ENCODE measurements around the gene LSS.

The LSS gene

GRCh38 chr21:46168238-46168637 is 60.3 kb downstream of the LSS start:
- FAIRE-seq = no peak

DNA sequence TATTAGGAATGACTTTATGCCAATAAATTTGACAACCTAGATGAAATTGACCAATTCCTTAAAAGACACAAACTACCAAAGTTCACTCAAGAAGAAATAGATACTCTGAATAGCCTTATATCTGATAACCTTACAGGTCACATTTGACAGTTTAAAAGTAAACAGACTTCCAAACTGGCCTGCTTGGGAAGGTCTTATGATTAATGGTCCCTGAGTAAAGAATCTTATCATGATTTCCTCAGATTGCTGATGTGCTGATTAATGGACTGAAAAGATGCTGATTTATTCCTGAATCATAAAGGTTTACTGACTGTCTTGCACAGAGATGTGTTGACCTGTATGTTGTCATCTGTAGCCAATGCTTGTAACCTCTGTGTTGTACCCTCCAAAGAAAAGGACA is 63.5 kb downstream of the LSS start:
- FAIRE-seq = no peak

DNA sequence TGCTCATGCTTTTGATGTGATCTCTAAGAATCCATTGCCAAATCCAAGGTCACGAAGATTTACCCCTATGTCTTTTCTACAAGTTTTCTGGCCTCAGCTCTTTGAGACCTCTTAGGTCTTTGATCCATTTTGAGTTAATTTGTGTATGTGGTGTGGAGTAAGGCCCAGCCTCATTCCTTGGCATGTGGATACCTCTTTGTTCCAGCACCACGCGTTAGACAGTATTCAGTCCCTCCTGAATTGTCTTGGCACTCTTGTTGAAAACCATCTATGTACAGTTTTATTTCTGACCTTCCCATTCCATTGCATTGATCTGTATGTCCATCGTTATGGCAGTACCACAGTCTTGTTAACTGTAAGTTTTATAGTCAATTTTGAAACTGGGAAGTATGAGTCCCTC is 65.2 kb downstream of the LSS start:
- FAIRE-seq = no peak

DNA sequence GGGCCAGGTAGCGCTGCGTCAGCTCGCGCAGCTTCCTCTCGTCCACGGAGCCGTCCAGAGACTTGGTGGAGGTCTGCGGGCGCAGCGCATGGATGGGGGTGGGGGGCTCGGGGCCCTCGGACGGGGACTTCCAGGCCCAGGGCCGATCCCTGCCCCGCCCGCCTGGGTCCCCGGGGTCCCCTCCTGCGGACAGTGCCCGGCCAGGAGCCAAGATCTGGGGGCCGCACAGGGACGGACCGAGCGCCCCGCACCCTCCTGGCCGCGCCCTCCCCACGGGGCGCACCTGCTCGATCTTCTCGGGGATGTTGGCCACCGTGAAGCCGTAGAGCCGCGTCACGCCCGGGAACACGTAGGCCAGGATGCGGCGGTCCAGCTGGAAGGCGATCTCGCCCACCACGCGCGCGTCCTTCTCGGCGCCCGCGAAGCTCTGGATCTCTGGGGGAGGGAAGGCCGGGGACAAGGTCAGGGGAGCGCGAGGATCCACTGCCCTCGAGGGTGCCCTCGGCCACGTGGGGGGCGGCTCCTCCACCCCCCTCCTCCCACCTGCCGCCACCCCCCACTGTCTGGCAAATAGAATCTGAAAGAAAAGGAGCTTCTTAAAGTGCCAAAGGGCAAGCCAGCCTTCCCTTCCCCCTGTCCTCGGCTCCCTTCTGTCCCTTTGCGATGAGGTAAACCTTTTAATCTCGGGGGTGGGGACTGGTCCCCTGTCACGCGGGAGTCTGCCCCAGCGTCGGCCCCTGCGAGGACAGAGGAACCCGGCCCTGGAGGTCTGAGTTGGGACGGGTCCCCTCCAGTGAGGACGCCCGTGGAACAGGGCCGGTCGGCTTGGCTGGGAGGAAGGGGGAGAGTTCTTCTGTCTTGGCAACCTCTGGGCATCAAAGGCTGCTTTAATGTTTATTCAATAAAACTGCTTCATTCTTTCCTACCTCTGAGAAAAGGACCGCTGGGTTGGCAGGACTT is 66.7 kb downstream of the LSS start:
- no peak for FAIRE-seq

GRCh38 chr21:46160907-46161632 is 67.5 kb downstream of the LSS start:
- FAIRE-seq = no peak

- FAIRE-seq = no peak
Observed at GRCh38 chr21:46160657-46160906, 68.0 kb downstream of the LSS start.

DNA sequence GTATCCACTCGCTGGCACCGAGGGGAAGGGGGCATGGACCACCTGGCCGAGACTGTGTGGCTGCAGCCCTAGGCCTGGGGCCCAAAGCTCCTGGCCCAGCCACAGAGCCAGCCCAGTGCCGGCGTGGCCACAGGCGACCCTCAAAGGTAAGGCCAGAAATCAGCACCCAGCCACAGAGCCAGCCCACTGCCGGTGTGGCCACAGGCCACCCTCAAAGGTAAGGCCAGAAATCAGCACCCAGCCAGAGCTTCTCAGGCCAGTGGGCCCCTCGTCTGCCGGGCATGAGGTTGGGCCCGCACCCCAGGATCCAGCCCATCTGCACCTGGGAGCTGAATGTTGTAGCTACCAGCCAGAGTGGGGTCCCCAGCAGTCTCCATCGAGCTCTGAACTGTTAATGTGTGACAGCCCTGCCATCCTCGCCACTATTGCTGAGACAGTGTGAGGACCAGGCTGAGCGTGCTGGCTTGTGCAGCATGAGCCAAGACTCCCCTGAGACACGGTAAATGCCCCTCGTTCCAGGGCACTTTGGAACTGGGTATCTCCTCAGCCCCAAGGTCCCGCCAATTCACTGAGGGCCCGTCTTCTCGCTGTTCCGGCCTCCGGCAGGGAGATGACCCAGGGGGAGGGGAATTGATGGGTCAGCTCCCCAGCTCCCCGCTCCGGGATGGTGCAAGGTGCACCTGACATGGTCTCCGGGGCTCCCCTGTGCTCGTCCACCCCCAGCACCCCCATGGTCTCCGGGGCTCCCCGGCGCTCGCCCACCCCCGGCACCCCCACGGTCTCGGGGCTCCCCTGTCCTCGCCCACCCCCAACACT is 68.5 kb downstream of the LSS start:
- FAIRE-seq = no peak

DNA sequence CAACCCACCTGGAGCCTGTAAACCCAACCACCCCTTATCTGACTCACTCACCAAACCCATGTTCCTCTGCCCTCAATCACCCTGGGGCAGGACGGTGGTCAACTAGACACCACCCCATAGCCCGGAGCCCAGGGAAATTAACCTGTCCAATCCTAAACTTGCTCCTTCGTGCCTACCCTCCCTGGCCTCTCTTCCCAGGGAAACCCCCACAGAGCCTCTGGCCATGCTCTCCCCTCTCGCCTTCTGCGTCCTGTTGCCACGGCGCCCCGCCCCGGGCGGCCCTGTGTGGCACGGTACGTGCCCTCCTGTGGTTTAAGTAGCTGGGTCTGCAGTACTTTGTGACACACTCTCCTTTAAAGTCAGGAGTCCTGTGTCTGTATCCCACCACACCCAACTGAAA is 69.2 kb downstream of the LSS start:
- no peak for FAIRE-seq

DNA sequence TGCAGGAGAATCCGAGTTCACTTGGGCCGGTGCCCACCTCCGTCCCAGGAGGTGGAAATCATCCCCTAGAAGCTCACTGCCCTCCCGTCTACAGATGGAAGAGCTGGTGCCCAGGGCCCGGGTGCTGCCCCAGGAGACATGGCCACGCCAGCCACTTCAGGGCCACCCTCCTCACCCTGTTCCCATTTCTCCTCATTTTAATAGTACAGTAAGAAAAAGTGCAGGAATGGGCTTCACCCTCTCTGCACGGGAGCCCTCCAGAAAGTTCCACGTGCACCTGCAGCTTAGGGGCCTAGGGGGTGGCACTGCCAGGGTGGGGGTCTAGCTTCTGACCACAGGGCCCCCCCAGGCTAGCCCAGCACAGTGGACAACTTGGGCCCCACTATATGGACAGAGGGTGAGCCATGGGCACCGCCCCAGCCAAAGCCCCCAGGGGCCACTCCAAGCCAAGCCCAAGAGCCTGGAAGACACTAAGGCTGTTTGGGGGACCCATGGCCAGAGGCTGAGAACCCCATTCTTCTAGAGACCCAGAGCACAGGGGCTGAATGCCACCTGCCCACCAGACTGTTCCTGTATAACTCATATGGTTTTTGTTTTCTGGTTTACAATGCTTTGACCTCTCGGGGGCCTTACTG is 69.8 kb downstream of the LSS start:
- no peak for FAIRE-seq

- FAIRE-seq = no peak
Observed at GRCh38 chr21:46157987-46158451, 70.6 kb downstream of the LSS start.

DNA sequence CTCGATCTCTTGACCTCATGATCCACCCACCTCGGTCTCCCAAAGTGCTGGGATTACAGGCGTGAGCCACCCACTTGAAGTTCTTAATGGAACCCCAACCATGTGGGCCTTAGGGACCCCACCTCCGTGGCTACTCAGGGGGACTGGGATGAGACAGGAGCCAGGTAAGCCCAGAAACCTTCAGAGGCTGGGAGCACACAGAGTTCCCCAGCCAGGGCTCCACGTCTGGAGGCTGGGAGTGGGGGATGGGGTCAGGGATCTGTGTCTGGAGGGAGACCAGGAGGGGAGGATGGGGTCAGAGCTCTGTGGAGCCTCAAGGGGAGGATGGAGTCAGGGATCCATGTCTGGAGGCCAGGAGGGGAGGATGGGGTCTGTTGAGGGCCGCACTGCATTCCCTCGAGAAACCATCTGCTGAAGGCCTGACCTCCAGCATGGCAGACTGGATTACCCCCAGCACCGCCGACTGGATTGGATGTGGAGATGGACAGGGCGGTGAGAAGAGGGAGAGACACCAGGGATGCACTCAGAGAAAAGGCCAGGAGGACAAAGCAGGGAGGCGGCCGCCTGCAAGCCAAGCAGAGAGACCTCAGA is 71.1 kb downstream of the LSS start:
- no peak for FAIRE-seq

GRCh38 chr21:46156678-46157077 is 71.9 kb downstream of the LSS start:
- no peak for FAIRE-seq

DNA sequence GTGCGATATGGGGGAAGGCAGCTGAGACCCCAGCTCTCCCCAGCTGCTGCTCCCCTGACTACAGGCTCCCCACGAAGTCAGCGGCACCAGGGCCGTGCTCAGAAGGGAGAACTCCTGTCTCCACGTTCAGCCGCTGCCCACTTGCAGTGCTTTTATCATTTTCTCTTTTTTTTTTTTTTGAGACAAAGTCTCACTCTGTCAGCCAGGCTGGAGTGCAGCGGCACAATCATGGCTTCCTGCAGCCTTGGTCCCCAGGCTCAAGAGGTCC is 72.3 kb downstream of the LSS start:
- FAIRE-seq = no peak

DNA sequence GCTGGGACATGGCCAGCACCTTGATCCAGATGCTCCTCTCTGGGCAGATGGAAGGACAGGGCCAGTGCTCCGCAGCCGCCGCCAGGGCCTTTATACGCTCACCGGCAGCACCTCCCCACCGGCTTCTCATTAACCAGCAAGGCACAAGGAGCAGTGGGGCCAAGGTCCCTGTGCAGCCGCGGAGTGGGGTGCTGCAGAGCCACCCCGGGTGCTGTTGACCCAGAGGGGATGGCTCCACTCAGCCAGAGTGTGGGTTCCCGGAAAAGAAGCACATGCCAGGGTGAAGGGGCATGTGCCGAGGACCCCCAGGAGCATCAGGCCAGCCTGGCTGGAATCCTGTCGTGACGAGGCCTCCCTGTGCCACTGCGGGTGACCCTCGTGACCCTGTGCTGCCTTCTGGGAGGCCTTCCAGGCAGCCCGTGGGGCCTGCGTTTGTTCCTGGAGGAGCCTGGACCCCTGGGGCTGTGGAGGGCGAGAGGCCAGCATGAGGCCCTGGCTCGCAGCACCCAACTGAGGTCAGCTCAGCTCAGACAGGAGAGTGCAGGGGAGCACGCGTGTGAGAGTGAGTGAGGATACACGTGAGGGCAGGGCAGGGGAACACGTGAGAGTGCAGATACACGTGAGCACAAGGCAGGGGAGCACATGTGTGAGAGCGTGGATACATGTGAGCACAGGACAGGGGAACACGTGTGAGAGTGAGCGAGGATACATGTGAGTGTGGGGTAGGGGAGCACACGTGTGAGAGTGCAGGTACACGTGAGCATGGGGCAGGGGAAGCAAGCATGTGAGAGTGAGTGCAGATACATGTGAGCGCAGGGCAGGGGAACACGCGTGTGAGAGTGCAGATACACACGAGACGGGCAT is 72.8 kb downstream of the LSS start, which contains the start of gene FTCD:
FTCD (minus strand) TSS at position 66 of the 864 bp plus-strand sequence; CDS start at position 10, 56 bp downstream.
- FAIRE-seq = no peak

DNA sequence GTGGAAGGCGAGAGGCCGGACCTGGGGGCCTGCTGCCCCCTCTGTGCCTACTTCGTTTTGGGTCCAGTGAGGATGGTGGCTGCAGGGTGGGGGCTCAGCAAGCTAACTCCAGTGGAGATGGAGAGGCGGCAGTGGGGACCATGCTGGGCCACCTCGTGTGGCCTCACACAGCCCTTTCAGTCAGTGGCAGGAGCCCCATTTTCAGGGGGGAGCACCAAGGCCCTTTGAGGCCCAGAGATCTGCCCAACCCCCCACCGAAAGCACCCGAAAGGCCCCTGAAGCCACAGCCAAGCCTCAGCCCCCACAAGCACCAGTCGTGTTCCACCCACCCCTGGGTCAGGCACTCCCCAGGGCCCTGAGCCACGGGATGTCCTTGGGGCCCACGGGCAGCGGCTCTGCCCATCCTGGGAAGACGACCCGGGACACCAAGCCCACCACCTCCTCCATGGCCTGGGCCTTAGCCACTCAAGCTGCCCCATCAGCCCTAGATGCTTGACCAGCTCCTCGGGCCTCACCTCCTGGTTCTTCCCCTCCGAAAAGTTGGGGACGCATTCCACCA is 73.5 kb downstream of the LSS start:
- FAIRE-seq = no peak

GRCh38 chr21:46154155-46154954 is 74.2 kb downstream of the LSS start:
- no peak for FAIRE-seq

- FAIRE-seq = no peak
Observed at GRCh38 chr21:46153247-46154154, 75.1 kb downstream of the LSS start.

- FAIRE-seq = no peak
Observed at GRCh38 chr21:46152927-46153246, 75.7 kb downstream of the LSS start.

Measured in endometrium (tissue), 2 donors.